ENCODE measurements around the gene COL17A1. TPM values are rescaled to one million over a fixed set of nuclear protein-coding genes. Genes with fewer than 3 reads are reported as not detected.

The COL17A1 gene
- total and polyA plus RNA-seq, 2 experiments from 2014 or later, result 1.1 to 1.3 TPM

DNA sequence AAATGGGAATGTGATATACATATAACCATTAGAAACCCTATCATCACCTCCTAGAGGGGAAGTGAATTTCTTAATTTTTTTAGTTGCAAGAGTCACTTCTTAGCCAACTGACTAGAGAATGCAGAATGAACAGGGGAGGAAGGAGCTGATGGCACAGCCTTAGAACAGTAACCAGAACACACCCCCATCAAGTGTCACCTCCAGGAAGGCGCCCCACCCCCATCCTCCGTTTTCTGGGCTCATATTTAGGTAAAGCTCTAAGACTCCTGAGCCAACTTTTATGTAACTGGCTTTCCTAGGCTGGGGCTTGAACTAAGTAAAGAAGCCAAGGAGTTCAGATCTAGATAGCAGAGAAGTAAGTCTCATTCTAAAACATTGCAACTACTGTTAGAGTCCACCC, 54.0 kb downstream of the COL17A1 start:
- H4K20me1 ChIP-seq (replicated peaks; ENCODE audit: insufficient read depth), result no peaks in the 10 kb centered on the region
- H3F3A ChIP-seq (replicated peaks; ENCODE audit: low read depth), result no peaks in the 10 kb centered on the region
- no peak overlapping the region for H3K4me3 Mint-ChIP-seq
- H3K27me3 ChIP-seq (ENCODE audit: insufficient read depth), result no peaks in the 10 kb centered on the region
- no peaks in the 10 kb centered on the region for H3K36me3 Mint-ChIP-seq (ENCODE audit: low read depth)
- H3K4me2 ChIP-seq, result peak overlapping the region; percentile 55; the same call in 1 of the 2 replicates
- H3K79me2 ChIP-seq (replicated peaks; ENCODE audit: insufficient read depth), result no peaks in the 10 kb centered on the region
- no peak overlapping the region; the same call in 1 of the 2 replicates for H3K27ac ChIP-seq (ENCODE audit: low read depth)
- ATAC-seq (no peak), DNase-seq (ENCODE audit: low spot score) (no peak)
- no peaks in the 10 kb centered on the region for H3K36me3 ChIP-seq (ENCODE audit: insufficient read depth)
- H3K4me1 Mint-ChIP-seq, result peaks cover 26% of the 10 kb centered on the region
- peaks cover 15% of the 10 kb centered on the region for H3K4me1 ChIP-seq (ENCODE audit: insufficient read depth)
- TF ChIP-seq REST (IDR thresholded peaks at IDR 0.05; ENCODE audit: unreplicated experiment) (no peak), POLR2AphosphoS5 (IDR thresholded peaks at IDR 0.05; ENCODE audit: low read depth) (no peak), ZNF331 (CRISPR knock-in tag; IDR thresholded peaks at IDR 0.05; ENCODE audit: low read depth) (no peak)
- H3K9me2 ChIP-seq (ENCODE audit: insufficient read depth), result no peaks in the 10 kb centered on the region
- H3K9me3 Mint-ChIP-seq, result no peaks in the 10 kb centered on the region; the same call in 2 of the 3 replicates
- H3K27ac Mint-ChIP-seq, result no peak overlapping the region
- H3K27me3 Mint-ChIP-seq (ENCODE audit: insufficient read depth, low read depth, poor library complexity), result peaks cover 5% of the 10 kb centered on the region
- H3K4me3 ChIP-seq, result no peak overlapping the region
- H2AFZ ChIP-seq, result no peak overlapping the region

- H3K4me1 ChIP-seq (ENCODE audit: insufficient read depth), result peaks cover 16% of the 10 kb centered on the region
- no peak overlapping the region for H2AFZ ChIP-seq
- Mint-ChIP-seq H3K27me3 (ENCODE audit: insufficient read depth, low read depth, poor library complexity) (peaks cover 5% of the 10 kb centered on the region), H3K27ac (no peak overlapping the region), H3K4me1 (peaks cover 29% of the 10 kb centered on the region), H3K9me3 (no peaks in the 10 kb centered on the region; the same call in 2 of the 3 replicates), H3K4me3 (no peak overlapping the region), H3K36me3 (ENCODE audit: low read depth) (no peaks in the 10 kb centered on the region)
- DNase-seq (ENCODE audit: low spot score) (no peak), ATAC-seq (no peak)
- no peak overlapping the region for H3K4me2 ChIP-seq
- H3K9me2 ChIP-seq (ENCODE audit: insufficient read depth), result no peaks in the 10 kb centered on the region
- H3K27ac ChIP-seq (ENCODE audit: low read depth), result no peak overlapping the region
- no peaks in the 10 kb centered on the region for H4K20me1 ChIP-seq (replicated peaks; ENCODE audit: insufficient read depth)
- H3K4me3 ChIP-seq, result no peak overlapping the region
- no peaks in the 10 kb centered on the region for H3K36me3 ChIP-seq (ENCODE audit: insufficient read depth)
- H3K79me2 ChIP-seq (replicated peaks; ENCODE audit: insufficient read depth), result no peaks in the 10 kb centered on the region
- no peaks in the 10 kb centered on the region for H3K27me3 ChIP-seq (ENCODE audit: insufficient read depth)
- TF ChIP-seq ZNF331 (CRISPR knock-in tag; IDR thresholded peaks at IDR 0.05; ENCODE audit: low read depth) (no peak), POLR2AphosphoS5 (IDR thresholded peaks at IDR 0.05; ENCODE audit: low read depth) (no peak), JUNB (IDR thresholded peaks at IDR 0.05; ENCODE audit: unreplicated experiment) (no peak), ZNF114 (CRISPR knock-in tag; IDR thresholded peaks at IDR 0.05) (no peak), NANOG (IDR thresholded peaks at IDR 0.05; ENCODE audit: borderline replicate concordance) (no peak), EZH2 (IDR thresholded peaks at IDR 0.05; ENCODE audit: low read depth, unreplicated experiment) (no peak), ETS1 (IDR thresholded peaks at IDR 0.05) (no peak), REST (IDR thresholded peaks at IDR 0.05; ENCODE audit: unreplicated experiment) (no peak), CREB1 (CRISPR knock-in tag; IDR thresholded peaks at IDR 0.05; ENCODE audit: low read depth) (no peak)
- TF ChIP-seq, protein P1, sequence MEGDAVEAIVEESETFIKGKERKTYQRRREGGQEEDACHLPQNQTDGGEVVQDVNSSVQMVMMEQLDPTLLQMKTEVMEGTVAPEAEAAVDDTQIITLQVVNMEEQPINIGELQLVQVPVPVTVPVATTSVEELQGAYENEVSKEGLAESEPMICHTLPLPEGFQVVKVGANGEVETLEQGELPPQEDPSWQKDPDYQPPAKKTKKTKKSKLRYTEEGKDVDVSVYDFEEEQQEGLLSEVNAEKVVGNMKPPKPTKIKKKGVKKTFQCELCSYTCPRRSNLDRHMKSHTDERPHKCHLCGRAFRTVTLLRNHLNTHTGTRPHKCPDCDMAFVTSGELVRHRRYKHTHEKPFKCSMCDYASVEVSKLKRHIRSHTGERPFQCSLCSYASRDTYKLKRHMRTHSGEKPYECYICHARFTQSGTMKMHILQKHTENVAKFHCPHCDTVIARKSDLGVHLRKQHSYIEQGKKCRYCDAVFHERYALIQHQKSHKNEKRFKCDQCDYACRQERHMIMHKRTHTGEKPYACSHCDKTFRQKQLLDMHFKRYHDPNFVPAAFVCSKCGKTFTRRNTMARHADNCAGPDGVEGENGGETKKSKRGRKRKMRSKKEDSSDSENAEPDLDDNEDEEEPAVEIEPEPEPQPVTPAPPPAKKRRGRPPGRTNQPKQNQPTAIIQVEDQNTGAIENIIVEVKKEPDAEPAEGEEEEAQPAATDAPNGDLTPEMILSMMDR (conservative IDR thresholded peaks at IDR 0.05; ENCODE audit: low read depth in 2 of 2), result no peak
- no peaks in the 10 kb centered on the region for H3F3A ChIP-seq (replicated peaks; ENCODE audit: low read depth)
These were observed 56.2 kb downstream of the COL17A1 start for GRCh38 chr10:104029521-104029860.
